ENCODE measurements around the gene EXOC6B. TPM values are rescaled to one million over a fixed set of nuclear protein-coding genes. Genes with fewer than 3 reads are reported as not detected.

The EXOC6B gene
- total RNA-seq, 3 donors from 2014 or later, result 6.5 to 7.3 (median 6.8) TPM

GRCh38 chr2:72316774-72317173 is 509.1 kb downstream of the EXOC6B start:
- DNase-seq, result no peak
- Mint-ChIP-seq H3K4me3 (no peak overlapping the region), H3K4me1 (ENCODE audit: low read depth) (no peaks in the 10 kb centered on the region), H3K9me3 (no peaks in the 10 kb centered on the region), H3K36me3 (ENCODE audit: insufficient read depth) (peaks cover 2% of the 10 kb centered on the region), H3K27me3 (ENCODE audit: low read depth) (no peaks in the 10 kb centered on the region)
- no peak for ATAC-seq

GRCh38 chr2:72300147-72300684 is 525.6 kb downstream of the EXOC6B start:
- ATAC-seq, result no peak
- Mint-ChIP-seq H3K27me3 (ENCODE audit: low read depth) (no peaks in the 10 kb centered on the region), H3K9me3 (peaks cover 8% of the 10 kb centered on the region), H3K4me3 (no peak overlapping the region), H3K4me1 (ENCODE audit: low read depth) (no peaks in the 10 kb centered on the region), H3K36me3 (ENCODE audit: insufficient read depth) (no peaks in the 10 kb centered on the region)
- DNase-seq, result no peak

- no peaks in the 10 kb centered on the region for H3K36me3 Mint-ChIP-seq (ENCODE audit: insufficient read depth)
- DNase-seq, result no peak
- no peak overlapping the region for H3K4me3 Mint-ChIP-seq
- H3K4me1 Mint-ChIP-seq (ENCODE audit: low read depth), result no peaks in the 10 kb centered on the region
- H3K27me3 Mint-ChIP-seq (ENCODE audit: low read depth), result no peaks in the 10 kb centered on the region
- H3K9me3 Mint-ChIP-seq, result no peaks in the 10 kb centered on the region
- no peak for ATAC-seq
Observed at GRCh38 chr2:72293620-72294019, 532.2 kb downstream of the EXOC6B start.

- no peaks in the 10 kb centered on the region for H3K9me3 Mint-ChIP-seq
- H3K36me3 Mint-ChIP-seq (ENCODE audit: insufficient read depth), result no peaks in the 10 kb centered on the region
- H3K4me1 Mint-ChIP-seq (ENCODE audit: low read depth), result no peaks in the 10 kb centered on the region
- H3K4me3 Mint-ChIP-seq, result no peak overlapping the region
- no peak for DNase-seq
- H3K27me3 Mint-ChIP-seq (ENCODE audit: low read depth), result no peaks in the 10 kb centered on the region
- ATAC-seq, result no peak
Observed at GRCh38 chr2:72292433-72292832, 533.4 kb downstream of the EXOC6B start.

GRCh38 chr2:72291059-72291458 is 534.8 kb downstream of the EXOC6B start:
- DNase-seq, result no peak
- Mint-ChIP-seq H3K4me1 (ENCODE audit: low read depth) (no peaks in the 10 kb centered on the region), H3K9me3 (no peaks in the 10 kb centered on the region), H3K27me3 (ENCODE audit: low read depth) (no peaks in the 10 kb centered on the region), H3K36me3 (ENCODE audit: insufficient read depth) (no peaks in the 10 kb centered on the region), H3K4me3 (no peak overlapping the region)
- ATAC-seq, result no peak

- Mint-ChIP-seq H3K4me1 (ENCODE audit: low read depth) (no peaks in the 10 kb centered on the region), H3K4me3 (no peak overlapping the region), H3K9me3 (no peaks in the 10 kb centered on the region), H3K36me3 (ENCODE audit: insufficient read depth) (no peaks in the 10 kb centered on the region), H3K27me3 (ENCODE audit: low read depth) (no peaks in the 10 kb centered on the region)
- DNase-seq (no peak), ATAC-seq (no peak)
Observed at GRCh38 chr2:72289736-72290135, 536.1 kb downstream of the EXOC6B start.

GRCh38 chr2:72289283-72289682 is 536.5 kb downstream of the EXOC6B start:
- H3K36me3 Mint-ChIP-seq (ENCODE audit: insufficient read depth), result no peaks in the 10 kb centered on the region

GRCh38 chr2:72278046-72278445 is 547.8 kb downstream of the EXOC6B start:
- peaks cover 5% of the 10 kb centered on the region for H3K9me3 Mint-ChIP-seq
- no peak overlapping the region for H3K4me3 Mint-ChIP-seq
- no peaks in the 10 kb centered on the region for H3K4me1 Mint-ChIP-seq (ENCODE audit: low read depth)
- no peaks in the 10 kb centered on the region for H3K27me3 Mint-ChIP-seq (ENCODE audit: low read depth)
- DNase-seq, result no peak
- H3K36me3 Mint-ChIP-seq (ENCODE audit: insufficient read depth), result no peaks in the 10 kb centered on the region
- no peak for ATAC-seq

More at GRCh38 chr2:72289283-72289682, 536.5 kb downstream of the EXOC6B start:
- H3K4me3 Mint-ChIP-seq, result no peak overlapping the region
- DNase-seq (no peak), ATAC-seq (no peak)
- no peaks in the 10 kb centered on the region for H3K9me3 Mint-ChIP-seq
- no peaks in the 10 kb centered on the region for H3K4me1 Mint-ChIP-seq (ENCODE audit: low read depth)
- no peaks in the 10 kb centered on the region for H3K27me3 Mint-ChIP-seq (ENCODE audit: low read depth)

- H3K4me1 Mint-ChIP-seq (ENCODE audit: low read depth), result no peaks in the 10 kb centered on the region
- no peak overlapping the region for H3K4me3 Mint-ChIP-seq
- no peaks in the 10 kb centered on the region for H3K27me3 Mint-ChIP-seq (ENCODE audit: low read depth)
- ATAC-seq (no peak), DNase-seq (no peak)
- no peaks in the 10 kb centered on the region for H3K9me3 Mint-ChIP-seq
- H3K36me3 Mint-ChIP-seq (ENCODE audit: insufficient read depth), result peaks cover 1% of the 10 kb centered on the region
Observed at GRCh38 chr2:72276876-72277275, 549.0 kb downstream of the EXOC6B start.

- Mint-ChIP-seq H3K9me3 (no peaks in the 10 kb centered on the region), H3K4me3 (no peak overlapping the region), H3K4me1 (ENCODE audit: low read depth) (no peaks in the 10 kb centered on the region), H3K36me3 (ENCODE audit: insufficient read depth) (peaks cover 1% of the 10 kb centered on the region), H3K27me3 (ENCODE audit: low read depth) (no peaks in the 10 kb centered on the region)
- ATAC-seq (no peak), DNase-seq (no peak)
Observed at GRCh38 chr2:72276356-72276755, 549.5 kb downstream of the EXOC6B start.

GRCh38 chr2:72275084-72275483 is 550.7 kb downstream of the EXOC6B start:
- Mint-ChIP-seq H3K4me3 (no peak overlapping the region), H3K36me3 (ENCODE audit: insufficient read depth) (peaks cover 1% of the 10 kb centered on the region), H3K4me1 (ENCODE audit: low read depth) (no peaks in the 10 kb centered on the region), H3K27me3 (ENCODE audit: low read depth) (no peaks in the 10 kb centered on the region), H3K9me3 (no peaks in the 10 kb centered on the region)
- ATAC-seq (no peak), DNase-seq (no peak)

- Mint-ChIP-seq H3K27me3 (ENCODE audit: low read depth) (no peaks in the 10 kb centered on the region), H3K9me3 (no peaks in the 10 kb centered on the region), H3K4me1 (ENCODE audit: low read depth) (no peaks in the 10 kb centered on the region), H3K36me3 (ENCODE audit: insufficient read depth) (peaks cover 1% of the 10 kb centered on the region), H3K4me3 (no peak overlapping the region)
- DNase-seq (no peak), ATAC-seq (no peak)
Observed at GRCh38 chr2:72274380-72274797, 551.4 kb downstream of the EXOC6B start.

- ATAC-seq (no peak), DNase-seq (no peak)
- no peaks in the 10 kb centered on the region for H3K4me1 Mint-ChIP-seq (ENCODE audit: low read depth)
- H3K36me3 Mint-ChIP-seq (ENCODE audit: insufficient read depth), result peaks cover 1% of the 10 kb centered on the region
- no peak overlapping the region for H3K4me3 Mint-ChIP-seq
- no peaks in the 10 kb centered on the region for H3K27me3 Mint-ChIP-seq (ENCODE audit: low read depth)
- H3K9me3 Mint-ChIP-seq, result no peaks in the 10 kb centered on the region
Observed at GRCh38 chr2:72273384-72273783, 552.4 kb downstream of the EXOC6B start.

GRCh38 chr2:72271766-72272641 is 553.8 kb downstream of the EXOC6B start:
- Mint-ChIP-seq H3K4me1 (ENCODE audit: low read depth) (no peaks in the 10 kb centered on the region), H3K27me3 (ENCODE audit: low read depth) (no peaks in the 10 kb centered on the region), H3K36me3 (ENCODE audit: insufficient read depth) (peaks cover 1% of the 10 kb centered on the region), H3K4me3 (no peak overlapping the region), H3K9me3 (no peaks in the 10 kb centered on the region)
- DNase-seq (no peak), ATAC-seq (no peak)

GRCh38 chr2:72271276-72271614 is 554.6 kb downstream of the EXOC6B start:
- ATAC-seq (no peak), DNase-seq (no peak)
- Mint-ChIP-seq H3K4me1 (ENCODE audit: low read depth) (no peaks in the 10 kb centered on the region), H3K27me3 (ENCODE audit: low read depth) (no peaks in the 10 kb centered on the region), H3K9me3 (no peaks in the 10 kb centered on the region), H3K4me3 (no peak overlapping the region), H3K36me3 (ENCODE audit: insufficient read depth) (peaks cover 1% of the 10 kb centered on the region)

All from activated T-cell treated with anti-CD3 and anti-CD28 coated beads, Interleukin-2, amount 50 U/mL, for 4 hours (primary cell).